C4-2B (cell line): Measurements from ENCODE around the gene MAOA.

Source experiments
- ZFX ChIP-seq: fragments of 450-650 bp; IDR thresholded peaks from 2 replicates; pipeline ENCODE4 v1.6.1; 2017
- TF ChIP-seq, protein P1 (sequence below): fragments of 450-650 bp; conservative IDR thresholded peaks from 2 replicates; pipeline ENCODE4 v1.5.1; 2017; ENCODE audit warnings: mild to moderate bottlenecking

- TF ChIP-seq, protein P1, sequence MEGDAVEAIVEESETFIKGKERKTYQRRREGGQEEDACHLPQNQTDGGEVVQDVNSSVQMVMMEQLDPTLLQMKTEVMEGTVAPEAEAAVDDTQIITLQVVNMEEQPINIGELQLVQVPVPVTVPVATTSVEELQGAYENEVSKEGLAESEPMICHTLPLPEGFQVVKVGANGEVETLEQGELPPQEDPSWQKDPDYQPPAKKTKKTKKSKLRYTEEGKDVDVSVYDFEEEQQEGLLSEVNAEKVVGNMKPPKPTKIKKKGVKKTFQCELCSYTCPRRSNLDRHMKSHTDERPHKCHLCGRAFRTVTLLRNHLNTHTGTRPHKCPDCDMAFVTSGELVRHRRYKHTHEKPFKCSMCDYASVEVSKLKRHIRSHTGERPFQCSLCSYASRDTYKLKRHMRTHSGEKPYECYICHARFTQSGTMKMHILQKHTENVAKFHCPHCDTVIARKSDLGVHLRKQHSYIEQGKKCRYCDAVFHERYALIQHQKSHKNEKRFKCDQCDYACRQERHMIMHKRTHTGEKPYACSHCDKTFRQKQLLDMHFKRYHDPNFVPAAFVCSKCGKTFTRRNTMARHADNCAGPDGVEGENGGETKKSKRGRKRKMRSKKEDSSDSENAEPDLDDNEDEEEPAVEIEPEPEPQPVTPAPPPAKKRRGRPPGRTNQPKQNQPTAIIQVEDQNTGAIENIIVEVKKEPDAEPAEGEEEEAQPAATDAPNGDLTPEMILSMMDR: no peak
- no peak for TF ChIP-seq ZFX
Measured at GRCh38 chrX:43679058-43679457, 23.0 kb downstream of the MAOA start.
